ENCODE results near the gene ECHDC1.

The ECHDC1 gene

DNA sequence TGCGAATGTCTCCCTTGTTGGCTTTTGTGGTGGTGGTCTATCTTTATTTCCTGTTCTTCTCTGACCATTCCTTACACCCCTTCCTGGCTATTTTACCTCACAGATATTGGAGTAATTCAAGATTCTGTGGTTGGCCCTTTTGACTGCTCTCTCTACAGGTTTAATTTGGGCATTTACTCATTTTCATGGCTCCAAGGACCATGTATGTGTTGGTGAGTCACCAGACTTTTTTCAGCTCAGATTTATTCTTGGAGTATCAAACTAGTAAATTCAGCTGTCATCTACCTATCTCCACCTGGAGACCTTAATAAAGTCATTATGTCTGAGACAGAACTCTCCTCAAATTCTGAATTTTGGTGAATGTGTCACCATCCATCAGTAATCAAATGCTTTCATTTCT, 61.2 kb downstream of the ECHDC1 start:
- DNase-seq, result no peak

DNA sequence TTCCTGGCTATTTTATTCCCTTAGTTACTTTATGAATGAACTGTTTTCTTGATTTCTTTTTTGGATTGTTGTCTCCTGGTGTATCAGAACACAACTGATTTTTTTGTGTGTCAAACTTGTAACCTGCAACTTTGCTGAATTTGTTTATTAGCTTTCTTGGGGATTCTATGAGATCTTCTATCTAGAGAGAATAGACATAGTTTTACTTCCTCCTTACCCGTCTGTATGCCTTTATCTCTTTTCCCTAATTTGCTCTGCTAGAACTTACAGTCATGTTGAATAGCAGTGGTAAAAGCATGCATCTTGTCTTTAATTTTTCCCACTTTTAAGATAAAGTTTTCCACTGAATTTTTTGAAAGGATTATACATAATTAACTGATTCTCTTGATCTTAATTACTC, 63.6 kb downstream of the ECHDC1 start:
- no peak for DNase-seq

DNA sequence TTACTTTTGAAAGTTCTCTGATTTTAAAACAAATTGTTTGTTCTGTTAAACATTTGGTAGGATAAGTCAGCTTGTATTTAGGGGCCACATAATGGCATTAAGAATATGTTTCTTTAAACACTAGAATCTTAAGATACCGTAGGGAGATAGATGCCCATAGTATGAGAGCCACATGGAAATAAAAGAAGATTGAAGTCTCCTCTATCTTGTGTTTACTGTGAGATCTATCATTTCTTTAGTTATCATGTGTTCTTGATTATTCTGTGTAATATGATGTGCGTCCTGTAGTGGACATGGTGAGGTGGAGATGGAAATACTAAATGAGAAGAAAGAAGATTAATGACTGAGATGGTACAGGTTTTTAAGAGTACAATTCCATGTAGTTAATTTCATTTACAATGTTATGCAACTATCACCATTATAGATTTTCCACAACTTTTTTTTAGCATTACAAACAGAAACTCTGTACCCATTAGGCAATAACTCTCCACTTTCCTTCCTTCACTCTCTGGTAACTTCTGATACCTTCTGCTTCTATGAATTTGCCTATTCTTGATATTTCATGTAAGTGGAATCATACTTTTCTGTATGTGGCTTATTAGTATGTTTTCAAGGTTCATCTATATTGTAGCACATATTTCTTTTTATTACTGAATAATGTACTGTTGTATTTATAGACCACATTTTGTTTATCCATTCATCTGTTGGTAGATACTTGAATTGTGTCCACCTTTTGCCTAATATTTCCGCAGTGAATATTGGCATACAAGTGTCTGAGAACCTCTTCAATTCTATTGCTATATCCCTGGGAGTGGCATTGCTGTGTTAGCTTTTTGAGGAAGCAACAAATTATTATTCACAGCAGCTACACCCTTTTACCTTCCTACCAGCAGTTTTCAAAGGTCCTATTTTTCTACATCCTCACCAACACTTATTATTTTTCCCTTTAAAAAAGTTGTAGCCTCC, 65.2 kb downstream of the ECHDC1 start:
- no peak for DNase-seq

DNA sequence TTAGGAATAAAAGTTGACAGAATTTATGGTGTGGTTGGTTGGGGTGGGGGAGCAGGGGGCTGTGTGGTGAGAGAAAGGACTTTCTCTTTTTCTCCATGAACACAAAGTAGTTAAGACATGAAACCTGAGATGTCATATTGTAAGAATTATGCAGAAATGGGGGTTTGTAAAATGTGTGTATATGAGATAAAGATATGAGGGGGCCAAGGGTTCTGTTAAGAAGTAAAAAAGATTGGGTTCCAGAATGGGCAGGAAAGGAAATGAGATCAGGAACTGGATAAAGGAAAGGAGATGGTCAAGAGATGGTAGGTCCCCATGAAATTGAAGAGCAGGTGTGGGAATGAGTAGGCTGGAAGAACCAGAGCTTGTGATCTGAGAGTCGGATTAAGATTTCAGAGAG, 67.1 kb downstream of the ECHDC1 start:
- no peak for DNase-seq

DNA sequence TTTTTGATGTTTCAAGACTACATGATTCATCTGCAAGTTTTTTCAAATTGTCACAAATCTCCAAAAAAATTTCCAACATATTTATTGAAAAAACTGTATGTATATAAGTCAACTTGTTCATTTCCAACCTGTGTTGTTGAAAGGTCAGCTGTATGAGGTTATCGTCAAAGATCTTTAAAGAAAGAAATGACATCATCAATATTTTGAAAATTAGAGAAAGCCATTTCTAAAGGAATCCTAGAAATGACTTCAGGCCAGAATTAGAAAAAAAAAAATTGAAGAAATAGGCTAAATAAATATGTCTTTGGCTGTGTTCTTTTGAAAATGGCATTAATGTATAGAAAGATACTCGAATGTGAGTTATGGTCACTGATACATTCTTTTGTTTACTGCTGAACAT, 69.9 kb downstream of the ECHDC1 start:
- DNase-seq, result no peak

DNA sequence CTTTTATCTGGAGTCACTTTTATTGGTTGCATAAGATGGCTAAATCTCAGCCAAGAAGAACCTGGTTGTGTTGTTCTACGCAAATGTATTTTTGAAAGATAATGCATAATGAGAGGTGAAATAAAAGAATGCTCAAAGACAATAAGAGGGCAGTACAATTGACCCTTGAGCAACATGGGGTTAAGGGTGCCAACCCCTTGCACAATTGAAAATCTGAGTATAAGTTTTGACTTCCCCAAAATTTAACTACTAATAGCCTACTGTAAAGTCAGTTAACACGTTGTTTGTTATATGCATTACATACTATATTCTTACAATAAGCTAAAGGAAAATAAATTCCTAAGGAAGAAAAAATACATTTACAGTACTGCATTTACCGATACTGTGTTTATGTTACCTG, 70.8 kb downstream of the ECHDC1 start:
- no peak for DNase-seq

DNA sequence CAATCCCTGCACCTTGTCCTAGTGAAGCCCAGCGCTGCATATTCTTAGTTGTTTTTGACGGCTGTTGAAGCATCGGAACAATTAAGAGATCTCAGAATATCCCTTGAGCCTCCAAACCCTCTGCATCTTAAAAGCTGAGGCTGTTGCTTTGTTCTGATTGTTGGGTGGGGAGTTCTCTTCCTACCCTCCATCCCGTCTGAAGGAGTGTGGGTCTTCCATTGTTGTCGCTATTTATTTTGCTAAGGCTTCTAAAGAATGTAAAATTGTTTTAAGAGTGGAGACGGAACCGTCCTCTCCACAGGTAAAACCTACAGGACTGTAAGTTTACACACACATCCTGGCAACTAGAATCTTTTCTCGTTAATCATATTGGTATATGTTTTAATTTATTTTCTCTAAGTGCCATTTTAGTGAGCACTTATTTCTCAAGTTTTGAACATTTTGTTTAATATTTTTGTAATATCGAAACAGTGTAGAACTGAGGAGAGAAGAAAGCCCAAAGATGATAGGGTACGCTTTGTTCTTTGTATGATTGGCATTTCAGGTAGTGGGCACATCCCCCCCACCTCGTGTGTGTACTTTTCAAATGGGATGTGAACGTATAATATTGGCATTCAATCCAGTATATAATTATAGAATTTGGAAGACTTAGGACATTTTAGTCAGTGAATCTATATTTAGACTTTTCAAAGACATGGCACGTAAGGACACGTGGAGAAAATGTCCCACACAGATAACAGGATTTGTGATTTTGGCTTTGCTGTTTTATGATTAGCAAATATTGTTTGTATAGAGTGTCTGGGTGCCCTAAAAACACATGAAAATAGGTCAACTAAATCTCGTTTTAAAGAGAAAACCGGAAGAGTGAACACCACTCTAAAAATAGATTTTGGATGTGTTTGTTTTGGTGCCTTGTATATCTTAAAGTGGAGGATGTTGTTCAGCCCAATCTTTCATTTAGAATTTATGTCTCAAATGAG, 75.5 kb downstream of the ECHDC1 start:
- DNase-seq, result no peak

DNA sequence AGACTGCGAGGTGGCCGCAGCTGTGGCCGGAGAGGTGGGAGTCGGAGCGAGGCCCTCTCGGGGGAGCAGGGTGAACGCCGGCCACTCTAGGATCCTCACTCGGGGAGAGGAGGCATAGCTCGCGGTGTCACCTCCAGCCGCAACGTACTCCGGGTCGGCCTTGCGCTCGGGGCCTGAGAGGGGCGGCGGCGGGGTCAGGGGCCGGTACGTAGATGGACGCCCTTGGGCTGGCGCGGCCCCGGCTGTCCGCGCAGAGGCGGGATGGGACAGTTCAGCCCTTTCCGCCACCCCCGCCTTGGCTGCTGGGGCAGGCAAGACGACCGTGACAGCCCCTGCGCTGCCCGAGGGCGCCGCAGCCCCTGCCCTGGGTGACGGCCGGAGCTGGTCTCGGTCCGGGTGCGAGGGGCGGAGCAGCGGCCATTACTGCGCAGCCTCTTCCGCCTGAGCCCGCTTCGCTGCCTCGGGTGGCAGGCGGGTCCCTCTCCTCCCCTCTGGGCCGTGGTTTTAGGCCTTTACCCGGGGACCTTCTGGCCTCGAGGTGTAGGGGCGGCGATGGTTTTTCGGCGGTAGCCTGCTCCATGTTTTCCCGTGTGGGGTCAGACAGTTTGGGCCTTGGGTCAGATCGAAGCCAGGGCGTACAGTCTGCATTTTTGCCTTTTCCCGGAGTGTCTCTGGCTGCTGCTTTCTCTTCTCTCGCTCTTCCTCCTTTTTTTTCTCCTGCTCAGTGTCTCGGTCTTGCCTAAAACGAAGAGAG, 76.3 kb downstream of the ECHDC1 start:
- DNase-seq, result peak; percentile 47

DNA sequence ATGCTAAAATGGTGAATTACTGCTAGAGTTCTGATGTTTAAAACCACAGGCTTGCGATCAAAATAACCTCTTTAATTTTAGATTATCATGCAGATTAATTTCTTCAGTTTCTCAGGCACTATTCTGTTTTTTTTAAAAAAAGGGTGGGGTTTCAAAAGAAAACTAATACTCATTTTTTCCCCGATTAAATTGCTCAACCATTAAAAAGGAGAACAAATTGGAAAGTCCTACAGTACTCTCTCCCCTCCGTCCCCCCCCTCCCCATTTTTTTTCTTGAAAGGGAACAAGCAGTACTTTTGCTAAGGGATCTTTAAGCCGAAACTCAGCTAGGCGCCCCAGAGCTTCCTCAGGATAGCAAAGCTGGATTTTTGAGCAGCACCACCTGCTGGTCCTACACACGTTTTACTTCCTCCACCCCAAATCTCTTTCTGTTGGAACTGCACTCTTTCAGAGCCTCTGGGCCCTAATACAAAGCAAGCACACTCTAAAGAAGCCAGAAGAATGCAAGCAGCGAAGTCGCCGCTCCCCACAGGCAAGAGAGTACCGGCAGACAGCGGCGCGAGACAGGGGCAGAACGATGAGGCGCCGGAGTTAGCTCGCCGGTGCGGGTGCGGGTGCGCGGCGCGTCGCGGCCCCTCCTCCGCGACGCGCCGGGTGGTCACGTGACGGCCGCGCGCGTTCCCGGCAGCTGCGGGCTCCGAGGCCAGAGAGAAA, 77.1 kb downstream of the ECHDC1 start, which contains the start of gene RNF146:
TSS of gene RNF146 (plus strand) at position 687 of the 714 bp plus-strand sequence. CDS start 13,475 bp downstream, outside the sequence.
- peak; percentile 67 for DNase-seq

DNA sequence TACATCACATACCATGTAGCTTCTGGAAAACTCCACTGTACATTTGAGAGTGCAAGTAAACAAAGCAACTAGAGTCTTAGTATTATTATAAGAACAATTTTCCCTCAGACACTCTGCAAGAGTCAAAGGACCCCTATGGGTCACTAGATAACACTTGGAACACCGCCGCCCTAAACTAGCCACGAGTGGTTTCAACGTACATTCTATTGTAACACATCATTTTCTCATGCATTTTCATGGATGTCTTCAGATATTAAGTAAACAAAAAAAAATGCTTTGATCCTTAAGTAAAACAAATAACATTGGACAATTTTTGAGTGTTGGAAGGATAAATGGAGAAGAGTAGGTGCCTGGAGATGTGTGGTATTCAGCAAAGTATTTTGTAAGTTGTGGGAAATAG, 79.9 kb downstream of the ECHDC1 start:
- no peak for DNase-seq

DNA sequence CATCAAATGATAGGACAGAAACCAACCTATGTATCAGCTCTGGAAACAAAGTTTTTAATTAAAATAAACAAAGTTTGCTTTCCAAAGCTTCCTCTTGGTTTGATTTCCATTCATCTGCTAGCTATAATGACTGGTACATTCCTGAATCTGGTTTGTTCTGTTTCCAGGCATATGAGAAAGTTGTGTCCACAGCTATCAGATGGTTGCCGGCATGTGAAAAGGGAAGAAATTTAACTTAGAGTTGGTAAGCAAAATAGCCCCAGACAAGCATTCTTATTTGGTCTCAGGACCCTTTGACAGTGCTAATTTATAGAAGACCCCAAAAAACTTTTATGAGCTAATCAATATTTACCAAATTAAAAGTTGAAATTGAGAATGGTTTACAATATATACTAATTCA, 80.5 kb downstream of the ECHDC1 start:
- no peak for DNase-seq

DNA sequence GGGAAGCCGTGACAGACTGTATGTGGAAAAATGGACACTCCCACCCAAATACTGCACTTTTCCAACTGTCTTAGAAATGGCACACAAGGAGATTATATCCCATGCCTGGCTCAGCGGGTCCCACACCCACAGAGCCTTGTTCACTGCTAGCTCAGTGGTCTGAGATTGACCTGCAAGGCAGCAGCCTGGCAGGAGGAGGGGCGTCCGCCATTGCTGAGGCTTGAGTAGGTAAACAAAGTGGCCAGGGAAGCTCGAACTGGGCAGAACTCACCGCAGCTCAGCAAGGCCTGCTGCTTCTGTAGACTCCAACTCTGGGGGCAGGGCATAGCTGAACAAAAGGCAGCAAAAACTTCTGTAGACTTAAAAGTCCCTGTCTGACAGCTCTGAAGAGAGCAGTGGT, 88.1 kb downstream of the ECHDC1 start:
- DNase-seq, result no peak

DNA sequence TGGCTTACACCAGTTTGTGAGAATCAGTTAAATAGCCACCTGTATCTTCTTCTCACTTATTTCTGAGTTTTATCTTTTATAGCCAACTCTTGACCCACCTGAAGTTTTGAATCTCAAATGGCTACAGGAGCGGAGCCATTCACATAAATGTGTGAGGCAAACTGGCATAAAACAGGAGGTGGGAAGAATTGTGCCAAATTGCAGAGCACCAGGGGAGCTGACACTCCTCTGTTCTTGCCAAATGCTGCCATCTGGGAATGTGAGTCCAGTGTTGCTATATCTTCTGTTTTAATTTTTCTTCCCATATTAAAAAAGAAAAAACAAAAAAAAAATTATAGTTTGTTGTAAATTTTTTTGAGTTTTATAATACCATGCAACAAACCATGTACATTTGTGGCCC, 93.8 kb downstream of the ECHDC1 start:
- no peak for DNase-seq

DNA sequence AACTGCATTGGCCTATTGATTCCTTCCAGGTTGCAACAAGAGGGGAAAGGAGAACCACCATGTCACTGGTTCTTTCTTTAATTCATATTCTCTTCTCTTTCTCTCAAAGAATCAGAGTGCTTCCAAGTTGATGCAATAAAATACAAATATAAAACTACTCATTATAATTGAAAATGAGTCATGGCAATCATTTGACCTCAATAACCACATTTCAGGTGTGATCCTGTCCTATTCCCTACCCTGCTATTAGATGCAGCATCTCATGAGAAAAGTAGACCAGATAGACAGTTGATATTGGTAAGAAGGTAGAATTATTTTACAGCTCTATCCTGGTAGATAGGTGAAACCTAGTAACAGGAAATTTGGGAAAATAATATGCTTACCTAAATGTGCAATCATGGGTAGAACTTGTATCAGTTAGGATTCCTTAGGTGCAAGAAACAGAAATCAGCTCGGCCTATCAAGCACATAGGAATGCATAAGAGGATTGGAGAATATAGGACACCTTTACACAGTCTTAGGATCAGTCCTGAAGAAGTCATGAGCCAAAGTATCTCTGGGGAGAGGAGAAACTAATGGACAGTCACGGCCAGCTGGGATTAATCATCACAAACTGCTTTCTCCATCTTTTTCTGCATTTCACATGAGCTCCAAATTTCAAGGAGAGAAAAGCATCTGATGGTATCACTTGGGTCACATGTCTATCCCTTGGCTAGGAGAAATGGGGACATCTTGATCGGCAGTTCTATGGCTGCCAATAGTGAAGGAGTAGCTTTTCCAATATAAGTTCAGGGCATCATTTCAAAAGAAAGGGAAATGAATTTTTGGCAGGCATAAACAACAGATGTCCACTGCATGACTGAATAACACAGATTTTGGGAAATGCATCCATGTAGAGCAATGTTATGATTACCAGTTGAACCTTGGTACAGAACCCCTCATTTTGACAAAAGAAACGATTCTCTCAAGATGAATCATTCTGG, 96.0 kb downstream of the ECHDC1 start:
- no peak for DNase-seq

DNA sequence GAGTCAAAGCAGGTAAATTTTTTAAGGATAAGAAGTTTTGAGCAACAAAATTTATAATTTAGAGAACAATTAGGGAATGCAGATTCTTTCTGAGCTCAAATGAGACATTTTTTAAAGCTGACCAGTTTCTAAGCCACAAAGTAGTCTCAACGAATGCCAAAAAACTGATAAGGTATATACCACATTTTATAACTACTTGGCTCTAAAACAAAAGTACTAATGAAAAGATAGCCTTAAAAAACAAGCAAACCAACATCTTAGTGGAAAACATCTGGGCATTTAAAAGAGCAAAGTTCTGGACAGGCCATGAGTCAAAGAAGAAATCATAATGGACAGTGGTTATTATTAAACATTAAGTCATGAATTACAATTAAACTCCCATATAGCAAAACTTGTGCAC, 99.9 kb downstream of the ECHDC1 start:
- DNase-seq, result no peak
